Measurements from ENCODE around the gene IQCM. TPM values are rescaled to one million over a fixed set of nuclear protein-coding genes. Genes with fewer than 3 reads are reported as not detected.
A peak's percentile ranks its signal among the peaks of the same experiment; 100 is the strongest.

Gene IQCM
- total RNA-seq, 1 experiment from 2014 or later, result not detected

DNA sequence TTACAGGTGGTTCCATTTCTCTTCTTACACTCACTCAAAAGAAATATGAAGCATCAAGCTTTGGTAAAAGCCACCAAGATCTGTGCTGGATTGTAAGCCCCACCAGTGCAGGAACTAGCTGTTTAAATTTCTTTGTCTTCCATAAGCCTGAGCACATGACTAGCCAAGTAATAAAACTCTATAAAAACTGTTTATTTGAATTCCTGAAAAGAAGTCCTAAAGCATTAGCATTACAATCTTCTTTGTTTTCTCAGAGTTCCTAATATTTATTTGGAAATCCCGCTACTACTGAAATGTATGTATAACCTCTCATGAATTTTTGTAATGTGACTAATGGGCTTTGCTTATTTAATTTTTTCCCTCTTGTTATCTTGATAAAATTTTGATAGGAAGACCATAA, 65.9 kb downstream of the IQCM start:
- TF ChIP-seq EZH2 (IDR thresholded peaks at IDR 0.05; ENCODE audit: low read length, unreplicated experiment) (no peak), EZH2phosphoT487 (IDR thresholded peaks at IDR 0.05; ENCODE audit: borderline replicate concordance, low read length) (no peak)
- TF ChIP-seq, protein P1, sequence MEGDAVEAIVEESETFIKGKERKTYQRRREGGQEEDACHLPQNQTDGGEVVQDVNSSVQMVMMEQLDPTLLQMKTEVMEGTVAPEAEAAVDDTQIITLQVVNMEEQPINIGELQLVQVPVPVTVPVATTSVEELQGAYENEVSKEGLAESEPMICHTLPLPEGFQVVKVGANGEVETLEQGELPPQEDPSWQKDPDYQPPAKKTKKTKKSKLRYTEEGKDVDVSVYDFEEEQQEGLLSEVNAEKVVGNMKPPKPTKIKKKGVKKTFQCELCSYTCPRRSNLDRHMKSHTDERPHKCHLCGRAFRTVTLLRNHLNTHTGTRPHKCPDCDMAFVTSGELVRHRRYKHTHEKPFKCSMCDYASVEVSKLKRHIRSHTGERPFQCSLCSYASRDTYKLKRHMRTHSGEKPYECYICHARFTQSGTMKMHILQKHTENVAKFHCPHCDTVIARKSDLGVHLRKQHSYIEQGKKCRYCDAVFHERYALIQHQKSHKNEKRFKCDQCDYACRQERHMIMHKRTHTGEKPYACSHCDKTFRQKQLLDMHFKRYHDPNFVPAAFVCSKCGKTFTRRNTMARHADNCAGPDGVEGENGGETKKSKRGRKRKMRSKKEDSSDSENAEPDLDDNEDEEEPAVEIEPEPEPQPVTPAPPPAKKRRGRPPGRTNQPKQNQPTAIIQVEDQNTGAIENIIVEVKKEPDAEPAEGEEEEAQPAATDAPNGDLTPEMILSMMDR (conservative IDR thresholded peaks at IDR 0.05; ENCODE audit: low read depth, low read length), result no peak
- Histone ChIP-seq H3K9me2 (replicated peaks; ENCODE audit: low read length) (no peaks in the 10 kb centered on the region), H4K20me1 (ENCODE audit: low read length) (no peaks in the 10 kb centered on the region), H3K9me3 (ENCODE audit: low read length) (no peaks in the 10 kb centered on the region), H3K79me2 (ENCODE audit: low read length) (no peaks in the 10 kb centered on the region), H3K9ac (ENCODE audit: low read length) (no peak overlapping the region), H3K27me3 (ENCODE audit: low read length) (no peaks in the 10 kb centered on the region), H2AFZ (ENCODE audit: low read length) (no peak overlapping the region), H3K4me1 (ENCODE audit: insufficient read depth, low read length) (no peaks in the 10 kb centered on the region), H3K27ac (ENCODE audit: low read length) (no peak overlapping the region), H3K4me3 (ENCODE audit: low read length) (no peak overlapping the region), H3K36me3 (ENCODE audit: low read depth, low read length) (no peaks in the 10 kb centered on the region), H3F3A (ENCODE audit: low read length, unreplicated experiment) (no peaks in the 10 kb centered on the region), H3K4me2 (ENCODE audit: low read length) (no peak overlapping the region)
- DNase-seq (no peak), ATAC-seq (peak; percentile 61)
- BruUV-seq (replicated peaks), result no TSS peak
- ChIA-PET POLR2A (ENCODE audit: unreplicated experiment) (no interaction called here), CTCF (no interaction called here)
- intact Hi-C loops (cut with micrococcal nuclease), result no loop called here

- no peak for ATAC-seq
- ChIA-PET CTCF (no interaction called here), POLR2A (ENCODE audit: unreplicated experiment) (no interaction called here)
- no peaks in the 10 kb centered on the region for H4K20me1 ChIP-seq (ENCODE audit: low read length)
- intact Hi-C loops (cut with micrococcal nuclease), result no loop called here
- H3K36me3 ChIP-seq (ENCODE audit: low read depth, low read length), result no peaks in the 10 kb centered on the region
- no peak overlapping the region for H3K4me3 ChIP-seq (ENCODE audit: low read length)
- DNase-seq, result no peak
- H3K79me2 ChIP-seq (ENCODE audit: low read length), result no peaks in the 10 kb centered on the region
- H3K4me1 ChIP-seq (ENCODE audit: insufficient read depth, low read length), result no peaks in the 10 kb centered on the region
- H3K9ac ChIP-seq (ENCODE audit: low read length), result no peak overlapping the region
- TF ChIP-seq, protein P1 (conservative IDR thresholded peaks at IDR 0.05; ENCODE audit: low read depth, low read length), result no peak
- TF ChIP-seq EZH2 (IDR thresholded peaks at IDR 0.05; ENCODE audit: low read length, unreplicated experiment) (no peak), EZH2phosphoT487 (IDR thresholded peaks at IDR 0.05; ENCODE audit: borderline replicate concordance, low read length) (no peak)
- BruUV-seq (replicated peaks), result no TSS peak
- no peak overlapping the region for H2AFZ ChIP-seq (ENCODE audit: low read length)
- no peak overlapping the region for H3K4me2 ChIP-seq (ENCODE audit: low read length)
- no peaks in the 10 kb centered on the region for H3K27me3 ChIP-seq (ENCODE audit: low read length)
- H3F3A ChIP-seq (ENCODE audit: low read length, unreplicated experiment), result no peaks in the 10 kb centered on the region
- no peaks in the 10 kb centered on the region for H3K9me3 ChIP-seq (ENCODE audit: low read length)
- H3K9me2 ChIP-seq (replicated peaks; ENCODE audit: low read length), result no peaks in the 10 kb centered on the region
- H3K27ac ChIP-seq (ENCODE audit: low read length), result no peak overlapping the region
Measured at GRCh38 chr4:149747646-149748045, 68.0 kb downstream of the IQCM start.

DNA sequence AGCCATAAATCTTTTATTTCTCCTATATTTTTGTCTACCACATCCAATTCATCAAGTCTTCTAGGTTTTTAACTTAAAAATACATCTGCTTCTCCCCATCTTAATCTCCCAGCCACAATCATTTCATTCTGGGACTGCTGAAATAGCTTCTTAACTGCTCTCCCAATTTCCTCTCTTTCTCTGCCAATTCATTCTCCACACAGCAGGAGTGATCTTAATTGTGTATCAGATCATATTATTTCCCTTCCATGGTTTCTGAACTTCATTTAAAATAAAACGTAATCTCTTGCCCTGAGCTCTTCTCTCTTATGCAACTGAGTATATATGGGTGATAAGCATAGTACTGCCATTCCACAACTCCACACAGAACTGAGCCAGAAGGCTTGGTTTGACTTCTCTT, 69.4 kb downstream of the IQCM start:
- H3F3A ChIP-seq (ENCODE audit: low read length, unreplicated experiment), result no peaks in the 10 kb centered on the region
- no peak overlapping the region for H3K4me2 ChIP-seq (ENCODE audit: low read length)
- no peak overlapping the region for H2AFZ ChIP-seq (ENCODE audit: low read length)
- TF ChIP-seq, protein P1 (conservative IDR thresholded peaks at IDR 0.05; ENCODE audit: low read depth, low read length), result no peak
- TF ChIP-seq EZH2 (IDR thresholded peaks at IDR 0.05; ENCODE audit: low read length, unreplicated experiment) (no peak), EZH2phosphoT487 (IDR thresholded peaks at IDR 0.05; ENCODE audit: borderline replicate concordance, low read length) (no peak)
- intact Hi-C loops (cut with micrococcal nuclease), result no loop called here
- no peaks in the 10 kb centered on the region for H4K20me1 ChIP-seq (ENCODE audit: low read length)
- H3K36me3 ChIP-seq (ENCODE audit: low read depth, low read length), result no peaks in the 10 kb centered on the region
- H3K79me2 ChIP-seq (ENCODE audit: low read length), result no peaks in the 10 kb centered on the region
- DNase-seq, result no peak
- no peak overlapping the region for H3K9ac ChIP-seq (ENCODE audit: low read length)
- no peak overlapping the region for H3K4me3 ChIP-seq (ENCODE audit: low read length)
- no peaks in the 10 kb centered on the region for H3K9me2 ChIP-seq (replicated peaks; ENCODE audit: low read length)
- no peak overlapping the region for H3K27ac ChIP-seq (ENCODE audit: low read length)
- no peaks in the 10 kb centered on the region for H3K27me3 ChIP-seq (ENCODE audit: low read length)
- no peaks in the 10 kb centered on the region for H3K4me1 ChIP-seq (ENCODE audit: insufficient read depth, low read length)
- ATAC-seq, result no peak
- H3K9me3 ChIP-seq (ENCODE audit: low read length), result no peaks in the 10 kb centered on the region
- POLR2A ChIA-PET (ENCODE audit: unreplicated experiment), result no interaction called here
- no TSS peak for BruUV-seq (replicated peaks)
- CTCF ChIA-PET, result no interaction called here

All from PC-3 (cell line).